Kidney epithelial cell (primary cell): ENCODE data around the gene PIP4K2A. TPM values are rescaled to one million over a fixed set of nuclear protein-coding genes. Genes with fewer than 3 reads are reported as not detected.

Experiments
- DNase-seq: peaks from one replicate; pipeline ENCODE4 v3.0.0-alpha.2; 2010; ENCODE audit warnings: low read depth
- H3K27me3 ChIP-seq: 2 replicates; pipeline ENCODE4 v1.6.0; 2011; ENCODE audit warnings: low read length; ENCODE audit not compliant: control insufficient read depth, insufficient read depth
- H3K36me3 ChIP-seq: 2 replicates; pipeline ENCODE4 v1.5.1; 2011; ENCODE audit warnings: low read length; ENCODE audit not compliant: control insufficient read depth, insufficient read depth
- H3K4me3 ChIP-seq: 2 replicates; pipeline ENCODE4 v1.5.1; 2011; ENCODE audit warnings: low read depth, mild to moderate bottlenecking, control low read depth, low read length
- total RNA-seq: library from RNA; depleted of rRNA; stranded (reverse); fragments of >200 nt; gene quantifications from 2 replicates; pipeline ENCODE4 v1.2.3, GENCODE V29; 2015
- TF ChIP-seq, protein P1 (sequence below): IDR thresholded peaks from 2 replicates; pipeline ENCODE4 v1.5.1; 2011; ENCODE audit warnings: mild to moderate bottlenecking, moderate library complexity, low read length, control low read depth, inconsistent platforms; ENCODE audit not compliant: insufficient read depth, poor library complexity, severe bottlenecking

PIP4K2A gene
- total RNA-seq, 1 donor from 2014 or later, result 23.6 TPM

DNA sequence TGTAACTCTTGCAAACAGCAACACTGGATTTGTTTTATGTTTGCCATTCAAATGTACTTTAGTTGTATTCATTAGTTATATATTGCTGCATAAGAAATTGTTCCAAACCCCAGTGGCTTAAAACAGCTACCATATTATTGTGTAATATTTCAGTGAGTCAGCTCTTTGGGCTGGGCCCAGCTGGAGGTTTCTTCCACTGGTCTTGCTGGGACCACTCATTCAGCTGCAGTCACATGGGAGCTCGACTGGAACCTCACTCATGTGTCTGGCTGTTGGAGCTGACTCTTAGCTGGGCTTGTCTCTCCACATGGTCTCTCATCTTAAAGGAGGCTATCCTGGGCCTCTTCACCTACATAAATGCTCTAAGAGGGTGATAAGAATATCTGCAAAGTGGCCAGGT is 23.2 kb upstream of the PIP4K2A start:
- Histone ChIP-seq H3K36me3 (no peaks in the 10 kb centered on the region), H3K27me3 (no peaks in the 10 kb centered on the region), H3K4me3 (no peak overlapping the region)
- DNase-seq, result peak; percentile 61
- TF ChIP-seq, protein P1, sequence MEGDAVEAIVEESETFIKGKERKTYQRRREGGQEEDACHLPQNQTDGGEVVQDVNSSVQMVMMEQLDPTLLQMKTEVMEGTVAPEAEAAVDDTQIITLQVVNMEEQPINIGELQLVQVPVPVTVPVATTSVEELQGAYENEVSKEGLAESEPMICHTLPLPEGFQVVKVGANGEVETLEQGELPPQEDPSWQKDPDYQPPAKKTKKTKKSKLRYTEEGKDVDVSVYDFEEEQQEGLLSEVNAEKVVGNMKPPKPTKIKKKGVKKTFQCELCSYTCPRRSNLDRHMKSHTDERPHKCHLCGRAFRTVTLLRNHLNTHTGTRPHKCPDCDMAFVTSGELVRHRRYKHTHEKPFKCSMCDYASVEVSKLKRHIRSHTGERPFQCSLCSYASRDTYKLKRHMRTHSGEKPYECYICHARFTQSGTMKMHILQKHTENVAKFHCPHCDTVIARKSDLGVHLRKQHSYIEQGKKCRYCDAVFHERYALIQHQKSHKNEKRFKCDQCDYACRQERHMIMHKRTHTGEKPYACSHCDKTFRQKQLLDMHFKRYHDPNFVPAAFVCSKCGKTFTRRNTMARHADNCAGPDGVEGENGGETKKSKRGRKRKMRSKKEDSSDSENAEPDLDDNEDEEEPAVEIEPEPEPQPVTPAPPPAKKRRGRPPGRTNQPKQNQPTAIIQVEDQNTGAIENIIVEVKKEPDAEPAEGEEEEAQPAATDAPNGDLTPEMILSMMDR, result no peak

GRCh38 chr10:22736134-22736533 is 21.8 kb upstream of the PIP4K2A start:
- TF ChIP-seq, protein P1, result no peak
- H3K36me3 ChIP-seq, result no peaks in the 10 kb centered on the region
- DNase-seq, result no peak
- H3K4me3 ChIP-seq, result no peak overlapping the region
- no peaks in the 10 kb centered on the region for H3K27me3 ChIP-seq

GRCh38 chr10:22733992-22734391 is 19.6 kb upstream of the PIP4K2A start:
- Histone ChIP-seq H3K36me3 (no peaks in the 10 kb centered on the region), H3K27me3 (no peaks in the 10 kb centered on the region), H3K4me3 (no peak overlapping the region)
- TF ChIP-seq, protein P1, result no peak
- no peak for DNase-seq

DNA sequence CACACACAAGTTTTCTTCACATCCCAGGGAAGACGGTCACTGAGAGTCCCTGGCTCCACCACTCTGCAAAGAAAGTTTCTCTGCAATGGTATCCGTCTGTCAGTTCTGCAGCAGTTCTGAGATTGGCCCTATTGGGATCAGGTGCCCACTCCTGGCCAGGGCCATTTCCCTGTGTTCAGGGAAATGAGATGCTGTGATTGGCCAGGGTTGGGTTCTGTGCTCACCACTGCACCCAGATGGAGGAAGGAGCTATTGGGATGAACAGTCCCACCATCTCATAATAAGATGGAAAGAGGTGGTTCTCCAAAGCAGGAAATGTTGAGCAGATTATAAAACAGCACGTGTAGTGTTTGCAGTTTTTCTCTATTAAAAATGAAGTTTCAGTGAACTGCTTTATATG is 13.3 kb upstream of the PIP4K2A start:
- no peaks in the 10 kb centered on the region for H3K36me3 ChIP-seq
- no peak overlapping the region for H3K4me3 ChIP-seq
- no peak for DNase-seq
- TF ChIP-seq, protein P1, result no peak
- no peaks in the 10 kb centered on the region for H3K27me3 ChIP-seq

GRCh38 chr10:22727112-22727511 is 12.7 kb upstream of the PIP4K2A start:
- H3K36me3 ChIP-seq, result no peaks in the 10 kb centered on the region
- H3K4me3 ChIP-seq, result no peak overlapping the region
- DNase-seq, result no peak
- TF ChIP-seq, protein P1, result no peak
- no peaks in the 10 kb centered on the region for H3K27me3 ChIP-seq

DNA sequence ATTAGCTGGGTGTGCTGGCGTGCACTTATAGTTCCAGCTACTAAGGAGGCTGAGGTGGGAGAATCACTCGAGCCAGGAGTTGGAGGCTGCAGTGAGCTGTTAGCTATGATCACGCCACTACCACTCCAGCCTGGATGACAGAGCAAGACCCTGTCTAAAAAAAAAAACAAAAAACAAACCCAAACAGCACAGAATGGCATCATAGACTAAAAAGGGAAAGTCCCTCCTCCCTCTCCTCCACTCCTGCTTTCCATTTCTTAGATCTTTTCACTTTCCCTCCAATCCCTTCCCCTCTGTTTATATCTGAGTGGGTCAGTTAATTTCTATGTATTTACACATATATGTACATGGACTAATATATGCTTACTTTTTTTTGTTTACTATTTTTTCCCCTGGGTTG is 10.4 kb upstream of the PIP4K2A start:
- Histone ChIP-seq H3K27me3 (no peaks in the 10 kb centered on the region), H3K36me3 (no peaks in the 10 kb centered on the region), H3K4me3 (no peak overlapping the region)
- TF ChIP-seq, protein P1, result no peak
- no peak for DNase-seq
